KMS-11 (cell line): ENCODE measurements around the gene NTM.
"Not testable (repeated sequence)": the region's sequence is repeated elsewhere in the genome, so short reads cannot be mapped to it uniquely, and the experiment has no call there.

Source experiments
- H2AFZ ChIP-seq: fragments of 200-600 bp; sonication (generic); 2 replicates; pipeline ENCODE4 v1.6.1; 2016; ENCODE audit warnings: antibody characterized with exemption, mixed run types, low read depth
- H3K27ac ChIP-seq: fragments of 200-600 bp; sonication (generic); 2 replicates; pipeline ENCODE4 v1.6.1; 2016; ENCODE audit warnings: mild to moderate bottlenecking, mixed run types
- H3K27me3 ChIP-seq: fragments of 200-600 bp; sonication (generic); 2 replicates; pipeline ENCODE4 v1.6.1; 2017; ENCODE audit warnings: mild to moderate bottlenecking, low read depth, mixed run types, moderate library complexity; ENCODE audit not compliant: insufficient read depth
- H3K36me3 ChIP-seq: fragments of 200-600 bp; sonication (generic); 2 replicates; pipeline ENCODE4 v1.6.1; 2017; ENCODE audit warnings: mild to moderate bottlenecking, mixed run types; ENCODE audit not compliant: insufficient read depth
- H3K4me1 ChIP-seq: fragments of 200-600 bp; sonication (generic); 2 replicates; pipeline ENCODE4 v1.6.1; 2016; ENCODE audit warnings: mild to moderate bottlenecking, low read depth, mixed run types; ENCODE audit not compliant: poor library complexity, severe bottlenecking
- H3K4me2 ChIP-seq: fragments of 200-600 bp; sonication (generic); 2 replicates; pipeline ENCODE4 v1.7.0; 2016; ENCODE audit warnings: mild to moderate bottlenecking, mixed run types
- H3K4me3 ChIP-seq: fragments of 200-600 bp; sonication (generic); IDR thresholded peaks from 2 replicates; pipeline ENCODE4 v1.6.1; 2017; ENCODE audit warnings: low read depth, low read length, mixed read lengths; ENCODE audit not compliant: insufficient read depth
- H3K79me2 ChIP-seq: fragments of 200-600 bp; sonication (generic); 2 replicates; pipeline ENCODE4 v1.6.1; 2016; ENCODE audit warnings: low read depth, mixed run types; ENCODE audit not compliant: insufficient read depth
- H3K9ac ChIP-seq: fragments of 200-600 bp; sonication (generic); 2 replicates; pipeline ENCODE4 v1.6.1; 2016; ENCODE audit warnings: mild to moderate bottlenecking, mixed run types
- H4K20me1 ChIP-seq: fragments of 200-600 bp; sonication (generic); 2 replicates; pipeline ENCODE4 v1.6.1; 2016; ENCODE audit warnings: mild to moderate bottlenecking, mixed run types; ENCODE audit not compliant: insufficient read depth
- CTCF ChIP-seq: fragments of 200-600 bp; sonication (generic); conservative IDR thresholded peaks from 2 replicates; pipeline ENCODE4 v1.6.1; 2017; ENCODE audit warnings: low read depth, mild to moderate bottlenecking, antibody characterized with exemption, low read length, moderate library complexity, mixed read lengths

Gene NTM

DNA sequence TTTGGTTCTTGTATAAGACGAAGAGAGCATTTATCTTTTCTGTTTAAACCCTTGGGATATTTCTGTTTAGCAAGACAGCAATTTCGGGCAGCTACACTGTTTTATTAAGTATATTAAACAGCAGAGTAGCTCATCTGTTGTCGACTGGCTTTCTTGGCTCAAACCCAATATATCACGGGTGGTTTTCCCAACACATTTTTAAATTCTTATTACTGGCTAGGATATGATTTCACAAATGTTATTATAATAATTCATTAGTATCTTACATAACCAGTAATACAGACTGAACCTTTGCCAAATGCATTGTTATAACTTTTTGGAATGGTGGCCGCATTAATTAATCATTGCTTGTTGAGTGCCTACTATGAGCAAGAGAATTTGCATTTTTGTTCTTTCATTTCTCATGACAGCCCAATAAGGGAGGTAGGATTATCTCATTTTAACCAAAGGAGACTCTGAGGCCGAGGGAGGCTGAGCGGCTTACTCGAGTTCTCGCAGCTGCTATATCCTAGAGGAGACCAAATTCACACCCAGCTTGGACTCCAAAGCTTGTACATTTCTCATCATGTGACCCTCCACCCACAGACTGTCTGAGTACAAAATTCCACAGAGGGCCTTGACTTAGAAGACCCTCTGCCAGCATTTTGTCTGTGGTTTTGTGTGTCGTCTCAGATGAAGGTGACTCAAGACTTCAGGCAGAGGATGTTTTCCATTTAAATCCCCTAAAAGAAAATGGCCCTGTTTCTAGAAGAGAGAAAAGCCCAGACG, 304.9 kb downstream of the NTM start:
- Histone ChIP-seq H3K36me3 (no peaks in the 10 kb centered on the region), H3K4me2 (no peak overlapping the region), H3K4me1 (no peaks in the 10 kb centered on the region), H4K20me1 (no peaks in the 10 kb centered on the region), H3K79me2 (no peaks in the 10 kb centered on the region), H3K27ac (no peak overlapping the region), H2AFZ (no peak overlapping the region), H3K4me3 (no peak overlapping the region), H3K27me3 (no peaks in the 10 kb centered on the region), H3K9ac (no peak overlapping the region)
- no peak for TF ChIP-seq CTCF

- Histone ChIP-seq H3K9ac (no peak overlapping the region), H3K27me3 (no peaks in the 10 kb centered on the region), H4K20me1 (no peaks in the 10 kb centered on the region), H2AFZ (no peak overlapping the region), H3K36me3 (no peaks in the 10 kb centered on the region), H3K79me2 (no peaks in the 10 kb centered on the region), H3K4me1 (no peaks in the 10 kb centered on the region), H3K27ac (no peak overlapping the region), H3K4me3 (no peak overlapping the region), H3K4me2 (no peak overlapping the region)
- TF ChIP-seq CTCF: no peak
These were observed 307.5 kb downstream of the NTM start for GRCh38 chr11:131677828-131678470.

DNA sequence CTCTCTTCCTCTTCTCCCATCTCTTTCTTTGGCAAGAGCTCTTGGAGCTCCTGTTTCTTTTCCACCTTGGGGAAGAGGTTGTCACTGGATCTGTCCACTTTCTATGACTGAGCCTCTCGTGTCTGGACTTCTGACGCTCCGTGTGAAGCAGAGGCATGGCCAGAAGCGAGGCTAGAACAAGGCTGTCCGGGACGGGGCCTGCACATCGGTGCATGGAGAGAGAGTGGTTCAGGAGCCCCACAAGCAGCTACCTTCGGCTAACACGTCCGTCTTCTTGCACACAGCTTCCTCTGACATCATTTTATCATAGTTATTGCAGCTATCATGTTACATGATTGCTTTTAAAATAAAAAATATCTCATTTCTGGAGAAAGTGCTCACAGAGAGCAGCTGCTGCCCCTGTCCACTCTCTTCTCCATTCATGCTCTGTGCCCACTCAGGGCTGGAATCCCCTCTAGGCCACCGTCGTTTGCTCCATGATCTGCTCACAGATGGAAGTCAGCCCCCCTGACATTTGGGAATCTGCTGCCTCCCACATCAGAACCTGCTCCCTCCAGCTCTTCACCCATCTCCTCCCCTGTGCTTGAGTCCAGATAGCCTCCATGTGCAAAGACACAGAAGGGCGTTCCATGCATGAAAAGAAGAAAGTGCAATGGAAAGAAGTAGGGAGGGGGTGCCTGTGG, 308.4 kb downstream of the NTM start:
- no peak overlapping the region for H3K27ac ChIP-seq
- no peaks in the 10 kb centered on the region for H3K36me3 ChIP-seq
- no peak overlapping the region for H3K9ac ChIP-seq
- no peak overlapping the region for H2AFZ ChIP-seq
- no peak overlapping the region for H3K4me2 ChIP-seq
- TF ChIP-seq CTCF: no peak
- no peak overlapping the region for H3K4me3 ChIP-seq
- no peaks in the 10 kb centered on the region for H4K20me1 ChIP-seq
- no peaks in the 10 kb centered on the region for H3K79me2 ChIP-seq
- H3K27me3 ChIP-seq: no peaks in the 10 kb centered on the region
- H3K4me1 ChIP-seq: no peaks in the 10 kb centered on the region

DNA sequence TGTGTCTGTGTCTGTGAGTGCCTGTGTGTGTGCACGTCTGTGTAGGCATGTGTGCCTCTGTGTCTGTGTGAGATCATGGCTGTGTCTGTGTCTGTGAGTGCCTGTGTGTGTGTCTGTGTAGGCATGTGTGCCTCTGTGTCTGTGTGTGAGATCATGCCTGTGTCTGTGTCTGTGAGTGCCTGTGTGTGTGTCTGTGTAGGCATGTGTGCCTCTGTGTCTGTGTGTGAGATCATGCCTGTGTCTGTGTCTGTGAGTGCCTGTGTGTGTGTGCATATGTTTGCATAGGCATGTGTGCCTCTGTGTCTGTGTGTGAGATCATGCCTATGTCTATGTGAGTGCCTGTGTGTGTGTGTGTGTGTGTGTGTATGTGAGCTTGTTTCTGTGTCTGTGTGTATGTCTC, 310.0 kb downstream of the NTM start:
- H3K4me2 ChIP-seq, H3K4me1 ChIP-seq, H3K36me3 ChIP-seq: not testable (repeated sequence)

GRCh38 chr11:131681920-131682319, 311.5 kb downstream of the NTM start:
- TF ChIP-seq CTCF: no peak
- Histone ChIP-seq H3K4me2 (no peak overlapping the region), H3K27me3 (no peaks in the 10 kb centered on the region), H3K36me3 (no peaks in the 10 kb centered on the region), H3K9ac (no peak overlapping the region), H4K20me1 (no peaks in the 10 kb centered on the region), H3K27ac (no peak overlapping the region), H2AFZ (no peak overlapping the region), H3K4me1 (no peaks in the 10 kb centered on the region), H3K4me3 (no peak overlapping the region), H3K79me2 (no peaks in the 10 kb centered on the region)

More for the DNA sequence above, 310.0 kb downstream of the NTM start:
- not testable (repeated sequence) for H4K20me1 ChIP-seq, H3K79me2 ChIP-seq, H3K27ac ChIP-seq, H3K9ac ChIP-seq, H3K27me3 ChIP-seq, H3K4me3 ChIP-seq, H2AFZ ChIP-seq
